ENCODE measurements around the gene DGKG.

Gene DGKG

DNA sequence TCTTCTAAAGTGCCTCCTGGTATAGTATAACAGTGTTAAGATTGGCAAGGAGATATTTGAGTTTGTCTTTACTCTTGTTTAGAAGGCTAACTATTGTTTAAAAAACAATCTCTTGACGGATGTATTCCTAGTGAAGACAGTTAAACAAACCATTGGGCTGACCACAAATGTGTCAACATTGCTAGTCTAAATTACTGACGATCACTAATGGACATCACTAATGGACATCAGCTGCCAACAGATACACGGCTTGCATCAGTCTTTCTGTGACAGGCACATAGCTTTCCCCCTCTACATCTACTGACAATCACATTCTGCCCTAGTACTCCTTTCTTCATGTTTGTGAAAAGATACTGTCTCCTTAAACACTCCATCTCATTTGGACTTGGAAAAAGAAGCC lies 196.0 kb downstream of the DGKG start:
- no peak for DNase-seq (ENCODE audit: low read depth, low spot score)
- ChIA-PET POLR2A (no interaction called here), CTCF (no interaction called here)
- H3K4me3 ChIP-seq (ENCODE audit: low read depth, low read length), result no peak overlapping the region
- no peak for TF ChIP-seq CTCF (IDR thresholded peaks at IDR 0.05; ENCODE audit: insufficient read depth, low read length, missing control alignments)

DNA sequence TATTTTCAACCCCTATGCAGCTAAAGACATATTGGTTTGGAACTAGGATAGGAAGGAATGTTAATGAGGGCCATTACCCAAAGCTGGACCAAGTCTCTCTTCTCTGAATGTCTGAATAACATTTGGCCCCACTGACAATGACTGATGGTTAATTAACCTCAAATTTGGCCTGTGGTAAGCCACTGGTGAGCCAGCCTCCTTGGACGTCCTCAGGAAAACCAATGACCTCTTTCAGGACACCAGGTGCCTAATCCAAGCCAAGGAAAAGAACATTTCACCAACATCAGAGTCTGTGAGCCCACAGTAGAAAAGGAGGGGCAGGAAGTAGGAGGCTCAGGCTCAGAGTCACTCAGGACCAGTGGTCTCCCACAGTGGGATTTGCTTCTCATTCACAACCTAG lies 196.7 kb downstream of the DGKG start:
- CTCF ChIA-PET, result no interaction called here
- DNase-seq (ENCODE audit: low read depth, low spot score), result no peak
- no peak overlapping the region for H3K4me3 ChIP-seq (ENCODE audit: low read depth, low read length)
- POLR2A ChIA-PET, result no interaction called here
- no peak for TF ChIP-seq CTCF (IDR thresholded peaks at IDR 0.05; ENCODE audit: insufficient read depth, low read length, missing control alignments)

DNA sequence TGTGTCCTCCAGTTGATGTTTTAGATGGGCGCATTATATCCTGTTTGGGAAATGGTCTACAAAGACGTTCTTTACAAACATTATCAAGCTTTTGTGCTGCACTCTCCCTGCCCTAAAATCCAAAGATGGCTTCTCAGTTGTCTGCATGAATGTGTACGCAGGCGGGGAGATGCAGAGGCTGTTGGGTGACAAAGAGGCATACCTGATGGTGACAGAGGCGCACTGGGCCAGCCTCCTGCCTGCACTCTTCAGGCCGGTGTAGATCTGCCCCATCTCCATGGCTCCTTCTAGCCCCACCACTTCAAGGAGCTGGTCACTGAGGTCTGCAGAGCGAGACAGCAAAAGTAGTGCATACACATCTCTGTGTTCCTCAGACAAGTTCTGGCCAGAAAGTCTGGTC lies 197.3 kb downstream of the DGKG start:
- POLR2A ChIA-PET, result no interaction called here
- CTCF ChIA-PET, result no interaction called here
- H3K4me3 ChIP-seq (ENCODE audit: low read depth, low read length), result no peak overlapping the region
- no peak for DNase-seq (ENCODE audit: low read depth, low spot score)
- TF ChIP-seq CTCF (IDR thresholded peaks at IDR 0.05; ENCODE audit: insufficient read depth, low read length, missing control alignments), result no peak

- CTCF ChIA-PET, result no interaction called here
- no peak for DNase-seq (ENCODE audit: low read depth, low spot score)
These were observed 199.8 kb downstream of the DGKG start for GRCh38 chr3:186162221-186162620.

DNA sequence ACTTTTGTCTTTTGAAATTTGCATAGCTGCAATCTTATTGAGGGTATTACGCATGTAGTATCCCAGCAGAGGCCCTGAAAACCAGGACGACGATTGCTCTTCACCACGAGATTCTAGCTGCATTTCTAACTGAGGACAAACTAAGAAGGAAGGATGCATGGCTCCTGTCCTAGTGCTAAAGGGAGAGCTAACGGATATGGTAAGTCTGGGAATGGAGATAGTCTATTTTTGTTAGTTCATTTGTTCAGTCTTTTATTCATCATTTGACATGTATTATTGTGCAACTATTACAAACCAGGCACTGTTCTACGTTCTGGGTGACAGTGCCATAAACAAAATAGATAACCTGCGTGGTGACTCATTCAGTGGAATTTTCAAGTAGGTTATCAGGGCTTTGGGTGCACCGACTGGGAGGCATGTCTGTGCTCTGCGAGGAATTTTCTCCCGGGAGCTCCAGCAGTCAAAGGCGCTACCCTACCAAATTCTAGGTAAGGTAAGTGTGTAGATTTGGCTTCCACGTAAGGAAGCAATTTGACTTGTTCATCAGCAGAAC lies 201.3 kb downstream of the DGKG start:
- no peak overlapping the region for H3K4me3 ChIP-seq (ENCODE audit: low read depth, low read length)
- no peak for TF ChIP-seq CTCF (IDR thresholded peaks at IDR 0.05; ENCODE audit: insufficient read depth, low read length, missing control alignments)
- DNase-seq (ENCODE audit: low read depth, low spot score), result no peak
- ChIA-PET POLR2A (no interaction called here), CTCF (interaction anchor here (0.9 to 1.2 kb wide), 2 partner anchors 11 to 51 kb away, joined by 3 to 4 read pairs; no protein-coding TSS in a partner anchor)

More at GRCh38 chr3:186162221-186162620, 199.8 kb downstream of the DGKG start:
- POLR2A ChIA-PET, result no interaction called here
- H3K4me3 ChIP-seq (ENCODE audit: low read depth, low read length), result no peak overlapping the region
- TF ChIP-seq CTCF (IDR thresholded peaks at IDR 0.05; ENCODE audit: insufficient read depth, low read length, missing control alignments), result no peak

- ChIA-PET CTCF (no interaction called here), POLR2A (no interaction called here)
- no peak for DNase-seq (ENCODE audit: low read depth, low spot score)
- no peak for TF ChIP-seq CTCF (IDR thresholded peaks at IDR 0.05; ENCODE audit: insufficient read depth, low read length, missing control alignments)
- no peak overlapping the region for H3K4me3 ChIP-seq (ENCODE audit: low read depth, low read length)
These were observed 207.4 kb downstream of the DGKG start for GRCh38 chr3:186154641-186155040.

All from AG04449 (cell line).